HG03135 (cell line): ENCODE data around the gene GPR75.

Experiments
- ATAC-seq: cut with Tn5 transposase; IDR thresholded peaks from one replicate; pipeline ENCODE4 v1.9.1; 2021; ENCODE audit warnings: mild to moderate bottlenecking, moderate library complexity; ENCODE audit not compliant: unreplicated experiment

The GPR75 gene

GRCh38 chr2:53811601-53812000 is 48.2 kb downstream of the GPR75 start:
- no peak for ATAC-seq
